ENCODE data around the gene OR2D2.
"Not testable (repeated sequence)": the region's sequence is repeated elsewhere in the genome, so short reads cannot be mapped to it uniquely, and the experiment has no call there.

OR2D2 gene

DNA sequence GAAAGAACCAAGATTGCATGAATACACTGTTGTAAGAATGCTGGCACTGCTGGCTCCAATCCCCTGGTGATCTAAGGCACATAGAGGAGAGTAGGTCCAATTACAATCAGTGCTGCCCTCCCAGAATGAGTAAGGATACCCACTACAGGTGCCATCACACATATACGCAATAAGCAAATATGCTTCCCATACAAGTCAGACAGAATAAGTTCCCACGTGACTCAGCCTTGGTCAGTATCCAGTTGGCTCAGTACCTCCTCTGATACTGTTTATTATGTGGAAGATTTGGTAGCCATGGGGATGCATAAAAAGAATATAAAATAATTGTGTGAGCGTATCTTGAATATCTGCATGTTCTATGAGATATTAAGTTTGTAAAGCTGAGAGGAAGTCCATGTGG lies 19.6 kb upstream of the OR2D2 start:
- no peak overlapping the region for H3K4me3 ChIP-seq (ENCODE audit: low read length)
- no peaks in the 10 kb centered on the region for H3K4me1 ChIP-seq (ENCODE audit: control insufficient read depth, insufficient read depth, low read length)
- H3K36me3 ChIP-seq (ENCODE audit: control insufficient read depth, insufficient read depth, low read length) = no peaks in the 10 kb centered on the region
- no peaks in the 10 kb centered on the region for H3K9me3 ChIP-seq (ENCODE audit: control insufficient read depth, low read length)
- H3K27me3 ChIP-seq (ENCODE audit: control insufficient read depth, insufficient read depth, low read length) = no peaks in the 10 kb centered on the region
- H3K9ac ChIP-seq (ENCODE audit: low read length) = no peak overlapping the region

DNA sequence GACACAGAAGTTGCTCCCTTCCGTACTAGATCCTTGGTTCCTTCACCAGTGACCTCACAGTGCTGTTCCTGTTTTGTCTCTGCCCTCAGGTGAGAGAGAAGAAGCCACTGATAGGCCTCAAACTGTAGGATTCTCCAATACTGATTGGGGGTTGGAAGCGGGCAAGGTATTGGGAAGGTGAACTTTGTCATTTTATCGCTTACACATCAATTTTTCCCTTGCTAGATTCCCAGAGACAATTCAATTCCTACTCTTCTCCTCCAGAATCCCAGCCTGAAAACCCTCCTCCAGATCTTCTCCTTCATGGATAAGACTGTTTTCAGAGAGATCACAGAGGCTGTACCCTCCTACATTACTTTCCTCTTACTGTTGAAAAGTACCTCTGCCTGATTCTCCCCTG lies 19.1 kb upstream of the OR2D2 start:
- no peak overlapping the region for H3K9ac ChIP-seq (ENCODE audit: low read length)
- H3K4me1 ChIP-seq (ENCODE audit: control insufficient read depth, insufficient read depth, low read length) = no peaks in the 10 kb centered on the region
- no peaks in the 10 kb centered on the region for H3K36me3 ChIP-seq (ENCODE audit: control insufficient read depth, insufficient read depth, low read length)
- no peaks in the 10 kb centered on the region for H3K27me3 ChIP-seq (ENCODE audit: control insufficient read depth, insufficient read depth, low read length)
- H3K4me3 ChIP-seq (ENCODE audit: low read length) = no peak overlapping the region
- no peaks in the 10 kb centered on the region for H3K9me3 ChIP-seq (ENCODE audit: control insufficient read depth, low read length)

GRCh38 chr11:6904804-6905203 lies 12.5 kb upstream of the OR2D2 start:
- not testable (repeated sequence) for H3K36me3 ChIP-seq (ENCODE audit: control insufficient read depth, insufficient read depth, low read length); H3K27me3 ChIP-seq (ENCODE audit: control insufficient read depth, insufficient read depth, low read length); H3K9me3 ChIP-seq (ENCODE audit: control insufficient read depth, low read length); H3K4me3 ChIP-seq (ENCODE audit: low read length); H3K9ac ChIP-seq (ENCODE audit: low read length); H3K4me1 ChIP-seq (ENCODE audit: control insufficient read depth, insufficient read depth, low read length)

DNA sequence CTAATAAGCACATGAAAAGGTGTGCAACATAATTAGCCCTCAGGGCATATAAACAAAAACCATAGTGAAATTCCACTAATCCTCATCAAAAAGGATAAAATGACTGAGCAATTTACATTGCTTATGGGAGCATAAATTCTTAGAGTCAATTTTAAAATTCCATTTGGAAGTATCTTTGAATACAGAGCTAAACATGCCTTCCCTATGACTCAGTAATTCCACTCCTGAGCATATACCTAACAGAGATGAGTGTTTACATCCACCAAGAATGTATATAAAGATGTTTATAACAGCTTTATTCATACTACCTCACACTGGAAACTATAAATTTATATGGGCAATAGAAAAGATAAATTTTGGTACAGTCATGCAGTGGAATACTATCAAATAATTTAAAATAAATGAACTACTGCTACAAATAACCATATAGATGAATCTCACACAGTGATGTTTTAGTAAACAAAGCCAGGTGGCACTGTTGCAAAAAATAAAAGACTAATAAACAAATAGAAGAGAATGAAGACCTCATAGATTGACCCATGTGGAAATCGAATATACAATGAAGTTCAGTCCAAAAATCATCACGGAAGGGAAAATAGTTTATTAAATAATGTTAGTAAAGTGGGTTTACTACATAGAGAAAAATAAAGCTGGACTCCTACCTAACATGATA lies 8.2 kb upstream of the OR2D2 start:
- H3K9ac ChIP-seq (ENCODE audit: low read length) = no peak overlapping the region
- H3K4me1 ChIP-seq (ENCODE audit: control insufficient read depth, insufficient read depth, low read length) = no peaks in the 10 kb centered on the region
- H3K4me3 ChIP-seq (ENCODE audit: low read length) = no peak overlapping the region
- H3K9me3 ChIP-seq (ENCODE audit: control insufficient read depth, low read length) = no peaks in the 10 kb centered on the region
- no peaks in the 10 kb centered on the region for H3K27me3 ChIP-seq (ENCODE audit: control insufficient read depth, insufficient read depth, low read length)
- no peaks in the 10 kb centered on the region for H3K36me3 ChIP-seq (ENCODE audit: control insufficient read depth, insufficient read depth, low read length)

- no peaks in the 10 kb centered on the region for H3K9me3 ChIP-seq (ENCODE audit: control insufficient read depth, low read length)
- no peak overlapping the region for H3K4me3 ChIP-seq (ENCODE audit: low read length)
- no peaks in the 10 kb centered on the region for H3K4me1 ChIP-seq (ENCODE audit: control insufficient read depth, insufficient read depth, low read length)
- no peak overlapping the region for H3K9ac ChIP-seq (ENCODE audit: low read length)
- no peaks in the 10 kb centered on the region for H3K36me3 ChIP-seq (ENCODE audit: control insufficient read depth, insufficient read depth, low read length)
- no peaks in the 10 kb centered on the region for H3K27me3 ChIP-seq (ENCODE audit: control insufficient read depth, insufficient read depth, low read length)
These were observed 6.6 kb upstream of the OR2D2 start for GRCh38 chr11:6898911-6899310.

DNA sequence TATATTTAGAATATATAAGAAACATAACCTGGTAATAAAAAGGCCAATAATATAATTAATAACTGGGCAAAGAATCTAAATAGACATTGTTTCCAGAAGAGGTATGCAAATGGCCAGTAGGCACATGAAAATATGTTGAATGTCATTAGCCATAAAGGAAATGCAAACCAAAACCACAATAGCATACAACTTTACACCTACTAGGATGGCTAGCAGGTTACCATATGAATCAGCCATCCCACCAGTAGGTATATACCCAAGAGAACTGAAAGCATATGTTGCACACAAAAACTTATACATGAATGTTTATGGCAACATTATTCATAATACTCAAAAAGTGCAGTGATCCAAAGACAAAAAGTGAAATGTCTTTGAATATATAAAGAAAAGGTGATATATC lies 2.7 kb upstream of the OR2D2 start:
- H3K4me3 ChIP-seq (ENCODE audit: low read length) = no peak overlapping the region
- no peaks in the 10 kb centered on the region for H3K4me1 ChIP-seq (ENCODE audit: control insufficient read depth, insufficient read depth, low read length)
- no peaks in the 10 kb centered on the region for H3K9me3 ChIP-seq (ENCODE audit: control insufficient read depth, low read length)
- H3K27me3 ChIP-seq (ENCODE audit: control insufficient read depth, insufficient read depth, low read length) = no peaks in the 10 kb centered on the region
- H3K36me3 ChIP-seq (ENCODE audit: control insufficient read depth, insufficient read depth, low read length) = no peaks in the 10 kb centered on the region
- no peak overlapping the region for H3K9ac ChIP-seq (ENCODE audit: low read length)

DNA sequence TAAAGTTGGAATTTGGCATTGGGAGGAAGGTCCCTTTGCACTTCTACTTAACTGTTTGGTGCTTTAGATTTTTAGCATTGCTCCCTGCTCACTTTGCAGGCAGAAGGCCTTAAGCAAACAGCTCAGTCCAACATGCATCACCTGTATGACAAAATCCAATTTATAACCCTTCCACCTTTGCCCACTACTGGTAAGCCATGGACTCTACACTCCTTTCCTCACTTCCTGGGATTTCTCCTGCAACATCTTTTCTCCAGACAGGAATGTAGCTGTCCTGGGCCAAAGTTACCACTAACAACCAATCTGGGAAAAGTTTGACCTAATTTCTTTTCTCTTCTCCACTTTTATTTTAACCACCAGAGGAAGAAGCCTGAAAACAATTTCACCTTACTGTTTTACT lies 1.8 kb upstream of the OR2D2 start:
- H3K4me3 ChIP-seq (ENCODE audit: low read length) = no peak overlapping the region

DNA sequence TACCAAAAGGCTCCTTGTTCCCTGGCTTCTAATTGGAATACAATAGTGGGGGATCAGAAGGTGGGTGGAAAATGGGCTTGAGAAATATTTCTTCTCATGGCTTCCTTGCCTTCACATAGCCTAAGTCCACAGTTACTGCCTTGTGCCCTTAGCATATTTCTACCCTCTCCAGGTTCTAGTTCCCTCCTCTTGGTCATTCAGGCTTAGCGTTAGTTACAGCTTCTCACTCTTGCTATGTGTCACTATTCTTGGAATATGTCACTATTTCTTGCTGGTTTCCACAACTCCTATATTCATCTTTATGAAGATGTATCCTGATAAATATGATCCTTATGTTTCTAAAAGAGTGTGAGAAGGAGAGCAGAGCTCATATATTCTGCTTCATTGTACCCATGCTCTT lies 2.5 kb downstream of the OR2D2 start:
- Histone ChIP-seq H3K36me3 (ENCODE audit: control insufficient read depth, insufficient read depth, low read length) (no peaks in the 10 kb centered on the region), H3K9ac (ENCODE audit: low read length) (no peak overlapping the region), H3K27me3 (ENCODE audit: control insufficient read depth, insufficient read depth, low read length) (no peaks in the 10 kb centered on the region), H3K4me3 (ENCODE audit: low read length) (no peak overlapping the region), H3K4me1 (ENCODE audit: control insufficient read depth, insufficient read depth, low read length) (no peaks in the 10 kb centered on the region), H3K9me3 (ENCODE audit: control insufficient read depth, low read length) (no peaks in the 10 kb centered on the region)

More for the DNA sequence above, 1.8 kb upstream of the OR2D2 start:
- H3K27me3 ChIP-seq (ENCODE audit: control insufficient read depth, insufficient read depth, low read length) = no peaks in the 10 kb centered on the region
- no peaks in the 10 kb centered on the region for H3K36me3 ChIP-seq (ENCODE audit: control insufficient read depth, insufficient read depth, low read length)
- no peak overlapping the region for H3K9ac ChIP-seq (ENCODE audit: low read length)
- no peaks in the 10 kb centered on the region for H3K4me1 ChIP-seq (ENCODE audit: control insufficient read depth, insufficient read depth, low read length)
- H3K9me3 ChIP-seq (ENCODE audit: control insufficient read depth, low read length) = no peaks in the 10 kb centered on the region

DNA sequence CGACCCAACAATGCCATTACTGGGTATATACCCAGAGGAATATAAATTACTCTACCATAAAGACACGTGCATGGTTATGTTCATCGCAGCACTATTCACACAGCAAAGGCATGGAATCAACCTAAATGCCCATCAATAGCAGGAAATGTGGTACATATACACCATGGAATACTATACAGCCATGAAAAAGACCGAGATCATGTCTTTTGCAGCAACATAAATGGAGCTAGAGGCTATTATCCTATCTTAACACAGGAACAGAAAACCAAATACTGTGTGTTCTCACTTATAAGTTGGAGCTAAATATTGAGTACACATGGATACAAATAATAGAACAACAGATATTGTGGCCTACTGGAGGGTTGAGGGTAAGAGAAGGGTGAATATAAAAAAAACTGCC lies 3.5 kb downstream of the OR2D2 start:
- Histone ChIP-seq H3K4me1 (ENCODE audit: control insufficient read depth, insufficient read depth, low read length) (no peaks in the 10 kb centered on the region), H3K9me3 (ENCODE audit: control insufficient read depth, low read length) (no peaks in the 10 kb centered on the region), H3K4me3 (ENCODE audit: low read length) (no peak overlapping the region), H3K9ac (ENCODE audit: low read length) (no peak overlapping the region), H3K27me3 (ENCODE audit: control insufficient read depth, insufficient read depth, low read length) (no peaks in the 10 kb centered on the region), H3K36me3 (ENCODE audit: control insufficient read depth, insufficient read depth, low read length) (no peaks in the 10 kb centered on the region)

- not testable (repeated sequence) for H3K9ac ChIP-seq (ENCODE audit: low read length); H3K36me3 ChIP-seq (ENCODE audit: control insufficient read depth, insufficient read depth, low read length); H3K4me3 ChIP-seq (ENCODE audit: low read length); H3K9me3 ChIP-seq (ENCODE audit: control insufficient read depth, low read length); H3K27me3 ChIP-seq (ENCODE audit: control insufficient read depth, insufficient read depth, low read length); H3K4me1 ChIP-seq (ENCODE audit: control insufficient read depth, insufficient read depth, low read length)
These were observed 4.6 kb downstream of the OR2D2 start for GRCh38 chr11:6887711-6888110.

DNA sequence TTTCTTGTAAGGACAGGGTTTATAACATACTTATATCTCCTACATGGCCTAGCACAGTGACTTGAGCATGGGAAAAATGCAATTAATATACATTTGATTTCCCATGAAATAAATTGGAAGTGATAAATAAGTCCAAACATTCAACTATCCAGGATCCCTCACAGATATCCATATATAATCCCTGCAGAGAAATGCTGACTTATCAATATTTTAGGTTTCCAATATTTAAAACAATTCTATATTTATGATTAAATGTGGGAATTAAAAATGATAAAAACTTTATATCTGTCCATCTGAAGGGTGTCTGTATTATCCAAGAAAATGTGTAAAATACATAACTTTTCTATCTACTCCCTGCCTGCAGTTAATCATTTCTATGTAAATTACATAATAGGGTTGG lies 9.5 kb downstream of the OR2D2 start:
- no peaks in the 10 kb centered on the region for H3K9me3 ChIP-seq (ENCODE audit: control insufficient read depth, low read length)
- H3K36me3 ChIP-seq (ENCODE audit: control insufficient read depth, insufficient read depth, low read length) = no peaks in the 10 kb centered on the region
- H3K4me1 ChIP-seq (ENCODE audit: control insufficient read depth, insufficient read depth, low read length) = no peaks in the 10 kb centered on the region
- H3K27me3 ChIP-seq (ENCODE audit: control insufficient read depth, insufficient read depth, low read length) = no peaks in the 10 kb centered on the region
- no peak overlapping the region for H3K4me3 ChIP-seq (ENCODE audit: low read length)
- no peak overlapping the region for H3K9ac ChIP-seq (ENCODE audit: low read length)

DNA sequence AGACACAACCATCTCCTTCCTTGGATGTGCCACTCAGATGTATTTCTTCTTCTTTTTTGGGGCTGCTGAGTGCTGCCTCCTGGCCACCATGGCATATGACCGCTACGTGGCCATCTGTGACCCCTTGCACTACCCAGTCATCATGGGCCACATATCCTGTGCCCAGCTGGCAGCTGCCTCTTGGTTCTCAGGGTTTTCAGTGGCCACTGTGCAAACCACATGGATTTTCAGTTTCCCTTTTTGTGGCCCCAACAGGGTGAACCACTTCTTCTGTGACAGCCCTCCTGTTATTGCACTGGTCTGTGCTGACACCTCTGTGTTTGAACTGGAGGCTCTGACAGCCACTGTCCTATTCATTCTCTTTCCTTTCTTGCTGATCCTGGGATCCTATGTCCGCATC lies 15.4 kb downstream of the OR2D2 start:
- Histone ChIP-seq H3K9ac (ENCODE audit: low read length) (no peak overlapping the region), H3K36me3 (ENCODE audit: control insufficient read depth, insufficient read depth, low read length) (no peaks in the 10 kb centered on the region), H3K27me3 (ENCODE audit: control insufficient read depth, insufficient read depth, low read length) (no peaks in the 10 kb centered on the region), H3K9me3 (ENCODE audit: control insufficient read depth, low read length) (no peaks in the 10 kb centered on the region), H3K4me3 (ENCODE audit: low read length) (no peak overlapping the region), H3K4me1 (ENCODE audit: control insufficient read depth, insufficient read depth, low read length) (no peaks in the 10 kb centered on the region)

DNA sequence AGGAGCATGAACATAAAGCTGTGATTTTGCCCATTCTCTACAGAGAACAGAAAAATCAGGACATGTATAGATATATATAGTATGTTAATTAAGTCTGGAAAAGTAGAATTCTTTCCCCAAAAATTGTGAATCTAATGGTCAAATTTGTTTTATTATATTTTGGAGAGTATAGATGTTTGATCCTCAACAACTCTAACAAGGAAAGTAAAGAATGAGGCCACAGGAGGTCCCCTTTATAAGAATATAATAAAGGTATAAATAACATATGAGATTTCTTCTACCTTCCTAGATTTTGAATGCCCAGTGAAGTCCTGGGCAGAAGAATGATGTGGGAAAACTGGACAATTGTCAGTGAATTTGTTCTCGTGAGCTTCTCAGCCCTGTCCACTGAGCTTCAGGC lies 16.0 kb downstream of the OR2D2 start, which contains the start of gene OR10A4:
OR10A4 (plus strand) TSS at position 301 of the 400 bp plus-strand sequence; CDS start at position 324, 23 bp downstream.
- no peaks in the 10 kb centered on the region for H3K4me1 ChIP-seq (ENCODE audit: control insufficient read depth, insufficient read depth, low read length)
- no peaks in the 10 kb centered on the region for H3K36me3 ChIP-seq (ENCODE audit: control insufficient read depth, insufficient read depth, low read length)
- no peaks in the 10 kb centered on the region for H3K9me3 ChIP-seq (ENCODE audit: control insufficient read depth, low read length)
- no peak within 1 kb of the TSS for H3K4me3 ChIP-seq (ENCODE audit: low read length)
- no peak within 1 kb of the TSS for H3K9ac ChIP-seq (ENCODE audit: low read length)
- H3K27me3 ChIP-seq (ENCODE audit: control insufficient read depth, insufficient read depth, low read length) = no peaks in the 10 kb centered on the region
